Measurements from ENCODE around the gene CA9.
"Not testable (repeated sequence)": the region's sequence is repeated elsewhere in the genome, so short reads cannot be mapped to it uniquely, and the experiment has no call there.

The CA9 gene

DNA sequence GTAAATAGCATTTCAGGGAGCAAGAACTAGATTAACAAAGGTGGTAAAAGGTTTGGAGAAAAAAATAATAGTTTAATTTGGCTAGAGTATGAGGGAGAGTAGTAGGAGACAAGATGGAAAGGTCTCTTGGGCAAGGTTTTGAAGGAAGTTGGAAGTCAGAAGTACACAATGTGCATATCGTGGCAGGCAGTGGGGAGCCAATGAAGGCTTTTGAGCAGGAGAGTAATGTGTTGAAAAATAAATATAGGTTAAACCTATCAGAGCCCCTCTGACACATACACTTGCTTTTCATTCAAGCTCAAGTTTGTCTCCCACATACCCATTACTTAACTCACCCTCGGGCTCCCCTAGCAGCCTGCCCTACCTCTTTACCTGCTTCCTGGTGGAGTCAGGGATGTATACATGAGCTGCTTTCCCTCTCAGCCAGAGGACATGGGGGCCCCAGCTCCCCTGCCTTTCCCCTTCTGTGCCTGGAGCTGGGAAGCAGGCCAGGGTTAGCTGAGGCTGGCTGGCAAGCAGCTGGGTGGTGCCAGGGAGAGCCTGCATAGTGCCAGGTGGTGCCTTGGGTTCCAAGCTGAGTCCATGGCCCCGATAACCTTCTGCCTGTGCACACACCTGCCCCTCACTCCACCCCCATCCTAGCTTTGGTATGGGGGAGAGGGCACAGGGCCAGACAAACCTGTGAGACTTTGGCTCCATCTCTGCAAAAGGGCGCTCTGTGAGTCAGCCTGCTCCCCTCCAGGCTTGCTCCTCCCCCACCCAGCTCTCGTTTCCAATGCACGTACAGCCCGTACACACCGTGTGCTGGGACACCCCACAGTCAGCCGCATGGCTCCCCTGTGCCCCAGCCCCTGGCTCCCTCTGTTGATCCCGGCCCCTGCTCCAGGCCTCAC lies at the start of gene CA9:
TSS of gene CA9 (plus strand) at position 797 of the 893 bp plus-strand sequence. CDS start at position 829, 32 bp downstream.
- in situ Hi-C loops (cut with MboI; ENCODE audit: low sequenced_read_pairs): no loop called here

DNA sequence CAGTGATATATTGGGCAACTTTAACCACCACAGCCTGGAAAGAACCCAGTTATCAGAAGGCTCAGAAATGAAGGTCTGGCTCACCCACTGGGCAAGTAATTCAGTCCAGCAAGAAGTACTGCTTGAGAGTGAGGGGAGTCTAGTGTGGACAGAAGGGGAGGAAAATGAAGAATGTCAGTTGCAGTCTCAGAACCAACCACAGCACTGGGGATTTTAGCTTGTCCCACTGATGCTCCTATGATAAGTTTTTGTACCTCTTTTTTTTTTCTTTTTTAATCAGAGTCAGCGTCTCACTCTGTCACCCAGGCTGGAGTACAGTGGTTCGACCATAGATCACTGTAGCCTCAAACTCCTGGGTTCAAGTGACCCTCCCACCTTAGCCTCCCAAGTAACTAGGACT lies 46.2 kb upstream of the CA9 start:
- in situ Hi-C loops (cut with MboI; ENCODE audit: low sequenced_read_pairs): no loop called here

DNA sequence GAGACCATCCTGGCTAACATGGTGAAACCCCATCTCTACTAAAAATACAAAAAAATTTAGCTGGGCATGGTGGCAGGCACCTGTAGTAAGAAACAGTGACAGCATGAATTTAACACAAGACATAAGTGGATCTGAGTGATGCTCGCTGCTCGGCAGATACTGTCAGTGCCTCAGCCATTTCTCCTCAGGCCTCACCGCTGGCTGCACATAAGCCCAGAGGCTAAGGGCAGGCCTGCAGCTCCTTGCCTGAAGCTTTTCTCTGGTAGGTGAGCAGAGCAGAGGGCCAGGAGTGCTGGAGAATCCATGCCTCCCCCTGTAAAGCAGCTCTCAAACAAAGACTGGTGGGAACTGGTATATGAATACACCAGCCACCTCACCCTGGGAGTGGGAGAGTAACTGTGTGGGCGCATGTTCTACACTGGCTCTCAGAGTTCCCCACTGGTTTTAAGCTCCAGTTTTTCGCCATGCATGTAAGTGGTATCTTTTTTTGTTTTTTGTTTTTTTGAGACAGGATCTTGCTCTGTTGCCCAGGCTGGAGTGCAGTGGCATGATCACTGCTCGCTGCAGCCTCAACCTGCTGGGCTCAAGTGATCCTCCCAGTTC lies 45.2 kb upstream of the CA9 start:
- in situ Hi-C loops (cut with MboI; ENCODE audit: low sequenced_read_pairs): no loop called here

- in situ Hi-C loops (cut with MboI; ENCODE audit: low sequenced_read_pairs): no loop called here
Observed at GRCh38 chr9:35629597-35629996, 44.1 kb upstream of the CA9 start.

GRCh38 chr9:35635730-35636129 lies 38.0 kb upstream of the CA9 start:
- in situ Hi-C loops (cut with MboI; ENCODE audit: low sequenced_read_pairs): no loop called here

GRCh38 chr9:35636135-35636876 lies 37.4 kb upstream of the CA9 start:
- in situ Hi-C loops (cut with MboI; ENCODE audit: low sequenced_read_pairs): no loop called here

- in situ Hi-C loops (cut with MboI; ENCODE audit: low sequenced_read_pairs): not testable (repeated sequence)
Observed at GRCh38 chr9:35636877-35637246, 36.9 kb upstream of the CA9 start.

- in situ Hi-C loops (cut with MboI; ENCODE audit: low sequenced_read_pairs): not testable (repeated sequence)
Observed at GRCh38 chr9:35637427-35637955, 36.2 kb upstream of the CA9 start.

DNA sequence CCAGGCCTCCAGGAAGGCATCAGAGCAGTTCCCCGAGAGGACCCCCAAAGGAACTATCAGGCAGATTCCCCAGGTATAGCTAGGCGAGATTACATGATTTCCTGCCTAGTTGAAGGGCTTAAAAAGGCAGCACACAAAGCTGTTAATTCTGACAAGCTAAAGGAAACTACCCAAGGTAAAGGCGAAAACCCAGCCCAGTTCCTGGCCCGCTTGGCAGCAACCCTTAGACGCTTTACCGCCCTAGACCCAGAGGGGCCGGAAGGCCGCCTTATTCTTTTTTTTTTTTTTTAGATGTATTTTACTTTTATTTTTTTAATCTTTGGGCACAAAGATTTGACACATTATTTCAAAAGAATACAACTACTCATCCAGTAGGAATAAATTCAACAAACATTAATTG lies 35.0 kb upstream of the CA9 start:
- in situ Hi-C loops (cut with MboI; ENCODE audit: low sequenced_read_pairs): not testable (repeated sequence)

- in situ Hi-C loops (cut with MboI; ENCODE audit: low sequenced_read_pairs): not testable (repeated sequence)
Observed at GRCh38 chr9:35639225-35639624, 34.5 kb upstream of the CA9 start.

DNA sequence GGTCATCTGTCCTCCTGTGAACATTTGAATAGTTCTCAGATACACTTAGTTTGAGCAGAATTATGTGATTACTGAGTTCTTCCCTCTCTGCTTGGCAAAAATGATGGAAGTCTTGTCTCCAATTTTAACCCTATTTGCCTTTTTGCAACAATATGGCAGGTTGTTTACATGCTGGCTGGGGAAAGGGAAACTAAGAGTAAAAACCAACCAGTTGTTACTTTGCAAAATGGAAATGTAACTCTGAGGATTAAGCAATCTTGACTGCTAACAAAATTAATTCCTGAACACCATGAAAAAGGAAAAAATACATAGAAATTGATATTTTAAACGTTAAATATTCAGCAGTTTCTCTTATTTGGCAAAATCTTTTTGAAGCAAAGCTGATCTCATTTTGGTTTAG lies 34.1 kb upstream of the CA9 start:
- in situ Hi-C loops (cut with MboI; ENCODE audit: low sequenced_read_pairs): no loop called here

- in situ Hi-C loops (cut with MboI; ENCODE audit: low sequenced_read_pairs): not testable (repeated sequence)
Observed at GRCh38 chr9:35640431-35640830, 33.3 kb upstream of the CA9 start.

DNA sequence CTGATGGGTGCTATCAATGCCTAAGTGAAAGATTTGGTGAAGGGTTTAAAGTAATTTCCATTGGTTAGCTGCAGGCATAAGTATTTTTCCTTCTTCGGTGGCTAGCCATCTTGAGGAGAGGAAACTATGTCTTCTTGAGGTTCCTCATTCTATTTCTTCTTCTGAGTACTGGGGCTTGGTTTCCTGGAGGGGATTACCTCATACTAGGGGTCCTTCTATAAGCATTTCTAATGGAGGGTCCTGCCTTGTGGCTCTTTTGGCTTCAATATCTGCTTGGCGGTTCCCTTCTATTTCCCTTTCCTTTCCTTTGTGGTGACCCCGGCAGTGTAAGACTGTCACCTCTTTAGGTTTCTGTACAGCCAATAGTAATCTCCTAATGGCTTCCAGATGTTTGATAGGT lies 32.2 kb upstream of the CA9 start:
- in situ Hi-C loops (cut with MboI; ENCODE audit: low sequenced_read_pairs): not testable (repeated sequence)

GRCh38 chr9:35643046-35643445 lies 30.7 kb upstream of the CA9 start:
- in situ Hi-C loops (cut with MboI; ENCODE audit: low sequenced_read_pairs): no loop called here

- in situ Hi-C loops (cut with MboI; ENCODE audit: low sequenced_read_pairs): not testable (repeated sequence)
Observed at GRCh38 chr9:35645736-35646135, 28.0 kb upstream of the CA9 start.

DNA sequence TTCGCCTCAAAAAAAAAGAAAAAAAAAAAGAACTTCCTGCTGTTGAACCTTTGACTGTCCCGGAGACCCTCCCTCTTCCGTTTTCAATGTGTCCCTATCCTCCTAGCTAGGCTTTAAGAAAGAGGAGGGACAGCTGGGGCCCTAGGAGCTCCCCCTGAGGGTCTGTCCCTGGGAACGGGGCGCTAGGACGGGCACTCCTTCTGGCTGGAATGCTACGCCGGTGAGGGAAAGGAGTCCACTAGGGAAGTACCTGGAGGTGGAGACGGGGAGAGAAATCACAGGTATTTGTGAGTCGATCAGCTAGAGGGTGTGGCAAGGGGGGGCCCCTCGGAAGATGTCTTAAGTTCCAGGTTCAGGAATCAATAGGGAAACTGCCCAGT lies 27.6 kb upstream of the CA9 start:
- in situ Hi-C loops (cut with MboI; ENCODE audit: low sequenced_read_pairs): no loop called here

GRCh38 chr9:35646533-35647265 lies 27.0 kb upstream of the CA9 start:
- in situ Hi-C loops (cut with MboI; ENCODE audit: low sequenced_read_pairs): no loop called here

GRCh38 chr9:35649431-35650340 lies 24.0 kb upstream of the CA9 start:
- in situ Hi-C loops (cut with MboI; ENCODE audit: low sequenced_read_pairs): no loop called here

DNA sequence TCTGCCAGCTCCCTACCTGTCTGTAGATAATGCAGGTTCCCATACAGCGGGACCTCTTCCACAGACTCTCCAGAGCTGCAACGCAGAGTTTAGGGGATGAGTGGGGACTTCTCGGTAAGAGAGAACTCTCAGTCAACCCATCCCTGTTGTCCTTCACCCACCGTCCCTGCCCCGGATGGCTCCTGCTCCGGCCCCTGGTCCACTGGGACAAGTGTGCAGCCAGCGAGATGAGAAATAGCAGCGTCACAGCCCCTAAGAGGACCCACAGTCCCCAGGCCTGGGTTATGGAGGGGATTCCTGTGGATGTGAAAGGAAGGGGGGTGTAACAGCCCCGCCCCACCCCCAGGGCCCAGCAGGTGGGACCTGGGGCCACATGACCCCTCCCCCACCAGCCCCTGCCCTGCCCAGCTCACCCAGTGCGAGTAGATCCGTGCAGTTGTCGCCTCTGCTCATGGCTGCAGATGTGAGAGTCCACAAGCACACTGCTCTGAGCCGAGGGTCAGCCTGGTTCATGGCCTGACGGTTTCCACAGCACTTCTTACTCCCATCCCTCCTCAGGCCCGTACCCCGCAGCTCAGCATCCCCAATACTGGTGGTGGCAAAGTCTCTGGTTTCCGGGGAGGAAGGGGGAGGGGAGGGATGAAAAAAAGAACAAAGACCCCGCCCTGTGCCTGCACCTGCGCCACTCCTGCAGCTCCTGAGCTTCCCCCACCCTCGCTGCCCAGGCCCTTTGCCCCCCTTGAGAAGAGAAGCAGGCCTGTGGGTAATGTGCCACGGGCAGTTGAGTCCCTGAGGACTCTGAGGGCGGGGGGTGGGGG lies 23.2 kb upstream of the CA9 start, which contains the start of gene SIT1:
TSS of gene SIT1 (minus strand) at position 591 of the 818 bp plus-strand sequence. CDS start at position 513, 78 bp downstream.
- in situ Hi-C loops (cut with MboI; ENCODE audit: low sequenced_read_pairs): no loop called here
